HG03064 (cell line): ENCODE data around the gene FMR1.

Source experiments
- ATAC-seq: cut with Tn5 transposase; IDR thresholded peaks from one replicate; pipeline ENCODE4 v1.9.1; 2021; ENCODE audit warnings: low read depth; ENCODE audit not compliant: unreplicated experiment

Gene FMR1

DNA sequence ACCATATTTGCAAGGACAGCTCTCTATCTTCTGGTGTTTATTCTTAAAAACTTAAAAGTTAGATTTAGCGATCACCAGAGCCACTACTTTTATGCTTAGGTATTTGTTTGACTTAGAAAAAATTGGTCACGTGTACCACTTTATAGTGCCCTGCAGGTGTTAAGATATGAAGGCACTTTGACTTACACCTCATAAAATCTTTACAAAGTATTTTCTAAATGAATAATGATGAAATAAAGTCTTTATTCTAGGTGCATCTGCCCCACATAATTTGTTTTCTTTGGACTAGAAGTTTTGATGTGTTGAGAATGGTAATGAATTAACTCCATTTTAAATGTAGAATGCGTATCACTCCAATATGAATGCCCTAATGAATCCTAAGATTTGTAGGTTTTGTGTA is 2.9 kb downstream of the FMR1 start:
- no peak for ATAC-seq

DNA sequence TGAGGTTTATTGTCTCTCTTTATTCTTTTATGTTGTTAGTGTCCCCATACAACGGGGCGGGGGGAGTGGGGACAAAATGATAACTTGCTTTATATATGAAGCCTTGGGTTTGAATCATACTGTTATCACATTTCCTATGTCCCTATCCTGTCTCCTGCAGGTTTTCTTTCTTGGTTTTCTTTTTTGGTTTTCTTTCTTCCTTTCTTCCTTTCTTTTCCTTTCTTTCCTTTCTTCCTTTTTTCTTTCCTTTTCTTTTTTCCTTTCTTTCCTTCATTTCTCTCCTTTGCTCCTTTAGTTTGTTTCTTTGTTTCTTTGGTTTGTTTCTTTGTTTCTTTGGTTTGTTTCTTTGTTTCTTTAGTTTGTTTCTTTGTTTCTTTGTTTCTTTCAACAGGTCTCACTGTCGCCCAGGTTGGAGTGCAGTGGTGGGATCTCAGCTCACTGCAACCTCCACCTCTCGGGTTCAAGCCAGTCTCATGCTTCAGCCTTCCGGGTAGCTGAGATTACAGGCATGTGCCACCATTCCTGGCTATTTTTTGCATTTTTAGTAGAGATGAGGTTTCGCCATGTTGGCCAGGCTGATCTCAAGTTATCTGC is 4.8 kb downstream of the FMR1 start:
- no peak for ATAC-seq

DNA sequence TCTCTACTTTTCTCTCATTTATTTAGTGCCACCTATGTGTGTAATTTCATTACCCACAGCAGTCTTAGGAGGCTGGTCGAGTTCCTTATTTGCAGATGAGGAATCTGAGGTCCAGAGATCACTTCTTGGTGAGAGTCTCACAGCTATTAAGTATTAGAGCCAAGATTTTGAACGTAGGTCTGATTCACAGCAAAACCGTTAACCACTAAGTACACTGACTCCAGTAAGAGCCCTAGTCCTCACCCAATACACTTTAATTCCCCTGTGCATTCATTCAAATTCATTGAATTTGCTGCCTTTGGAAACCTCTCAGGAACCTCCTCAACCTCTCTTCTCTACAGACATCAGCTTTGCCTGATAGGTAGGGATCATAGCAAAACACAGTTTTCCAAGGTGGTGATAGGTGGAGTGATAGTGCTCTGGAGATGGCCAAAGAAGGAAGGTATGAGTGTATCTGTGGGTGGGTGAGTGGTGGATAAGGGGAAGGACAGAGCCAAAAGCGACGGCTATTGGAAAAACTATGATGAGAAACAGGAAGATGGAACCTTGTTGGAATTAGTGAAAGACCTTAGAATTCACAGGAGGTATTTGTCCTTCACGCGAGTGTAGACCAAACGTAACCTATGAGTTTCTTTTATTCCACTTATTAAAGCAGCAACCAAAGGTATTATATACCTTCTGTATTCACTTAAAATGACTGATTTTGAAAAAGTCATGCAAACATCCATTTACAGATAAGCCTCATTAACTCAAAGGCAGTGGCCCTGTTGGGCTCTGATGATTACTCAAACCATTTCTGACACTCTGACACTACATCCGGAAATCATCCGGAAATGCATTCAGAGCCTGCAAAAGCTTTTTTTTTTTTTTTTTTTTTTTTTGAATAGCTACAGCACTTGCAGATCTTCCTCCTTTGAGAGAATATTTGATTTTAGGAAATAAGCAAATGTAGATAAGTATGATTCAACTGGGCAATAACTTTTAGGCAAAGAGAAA is 6.3 kb downstream of the FMR1 start:
- ATAC-seq: peak; percentile 90

DNA sequence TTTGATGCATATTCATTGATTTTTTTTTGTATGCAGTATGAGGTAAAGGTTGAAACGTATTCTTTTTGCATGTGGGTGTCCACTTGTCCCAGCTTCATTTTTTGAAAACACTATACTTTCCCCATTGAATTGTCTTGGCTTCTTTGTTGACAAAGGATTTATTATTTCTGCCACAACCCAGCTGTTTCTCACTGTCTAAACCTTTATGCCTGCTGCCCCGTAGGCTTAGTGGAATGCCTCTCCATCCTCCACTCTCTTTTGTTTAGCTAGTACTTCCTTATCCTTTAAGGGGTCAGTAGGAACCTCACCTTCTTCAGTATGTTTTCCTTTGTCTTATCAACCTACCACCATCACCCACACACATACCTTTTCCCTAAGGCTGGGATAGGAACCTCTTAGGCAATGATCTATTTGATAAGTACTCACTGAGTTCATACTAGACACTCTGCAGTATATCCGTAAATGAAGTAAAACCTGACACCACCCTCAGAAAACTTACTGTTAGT is 8.5 kb downstream of the FMR1 start:
- ATAC-seq: no peak

DNA sequence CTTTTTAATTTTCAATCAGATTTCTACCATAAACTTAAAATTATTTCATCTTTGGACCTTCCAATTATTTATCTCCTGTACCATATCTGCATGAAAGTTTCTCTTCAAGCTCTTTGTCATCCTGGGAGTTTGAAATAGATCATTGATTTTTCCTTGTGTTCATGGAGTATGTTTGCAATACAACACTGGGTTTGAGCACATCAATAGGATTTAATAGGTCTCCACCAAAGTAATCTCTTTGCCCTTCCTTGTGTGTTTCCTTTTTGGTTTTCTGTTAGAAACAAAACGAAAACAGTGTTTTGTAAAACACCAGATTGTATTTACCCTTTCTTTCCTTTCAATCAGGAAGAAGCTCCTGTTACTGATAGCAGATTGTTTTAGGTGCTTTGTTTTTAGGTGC is 11.9 kb downstream of the FMR1 start:
- ATAC-seq: no peak

DNA sequence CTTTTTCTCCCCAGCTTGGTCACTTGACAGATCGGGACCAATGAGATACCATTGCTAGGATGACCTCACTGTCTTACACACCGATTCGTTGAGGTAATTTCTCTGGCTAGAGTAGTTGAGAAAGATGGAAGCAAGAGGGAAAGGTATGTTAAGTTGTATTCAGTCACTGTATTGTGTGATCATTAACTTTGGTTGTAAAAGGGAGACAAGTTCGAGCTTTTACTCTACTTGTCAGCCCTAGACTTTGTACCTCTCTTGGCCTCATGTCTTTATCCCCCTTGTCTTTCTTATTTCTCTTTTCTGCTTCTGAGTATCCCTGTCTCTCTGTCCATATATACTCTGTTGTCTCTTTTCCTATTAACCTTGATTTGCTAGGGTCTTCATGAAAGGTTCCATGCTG is 15.5 kb downstream of the FMR1 start:
- ATAC-seq: no peak

DNA sequence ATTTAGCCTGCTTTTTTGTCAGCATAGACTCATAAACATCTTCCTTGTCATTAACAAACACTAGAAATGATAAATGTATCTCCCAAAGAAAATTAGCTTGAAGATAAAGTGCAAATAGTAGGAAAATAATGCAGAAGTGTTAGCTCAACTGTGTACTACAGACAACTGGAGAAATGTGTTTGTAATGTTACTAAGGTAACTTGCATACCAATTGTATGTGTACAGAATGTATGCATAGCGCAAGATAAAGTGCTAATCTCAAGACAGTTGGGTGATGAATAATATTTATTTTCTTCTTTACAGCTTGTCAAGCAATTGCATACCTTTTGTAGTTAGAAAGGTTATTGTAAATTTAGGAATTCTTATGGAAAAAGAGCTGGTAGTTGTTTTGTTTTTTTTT is 22.1 kb downstream of the FMR1 start:
- no peak for ATAC-seq

DNA sequence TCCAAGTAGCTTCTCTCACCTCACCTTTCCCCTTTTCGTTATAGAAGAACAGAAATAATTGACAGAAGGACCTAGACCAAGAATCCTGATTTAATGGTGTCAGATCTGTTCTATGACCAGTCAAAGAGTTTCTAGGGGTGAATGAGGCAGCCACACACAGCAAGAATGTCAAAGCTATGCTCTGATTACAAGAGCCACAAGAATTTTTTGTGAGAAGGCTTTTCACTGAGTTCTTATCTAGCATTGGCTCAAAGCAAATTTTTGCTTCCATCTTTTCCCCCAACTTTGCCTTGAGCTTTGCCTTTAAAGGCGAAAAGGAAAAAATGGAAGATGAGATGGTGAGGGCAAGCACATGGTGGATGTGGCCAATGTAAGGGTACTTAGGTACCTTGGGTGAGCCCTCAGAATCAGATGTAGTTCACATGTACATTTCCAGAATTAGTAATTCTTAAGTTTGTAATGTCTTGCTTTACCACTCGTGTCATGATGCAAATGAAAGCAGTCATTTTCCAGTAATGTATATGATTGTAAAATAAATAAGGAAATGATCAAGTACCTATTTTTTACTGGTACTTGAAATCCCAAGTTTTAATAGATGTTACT is 23.5 kb downstream of the FMR1 start:
- ATAC-seq: no peak

DNA sequence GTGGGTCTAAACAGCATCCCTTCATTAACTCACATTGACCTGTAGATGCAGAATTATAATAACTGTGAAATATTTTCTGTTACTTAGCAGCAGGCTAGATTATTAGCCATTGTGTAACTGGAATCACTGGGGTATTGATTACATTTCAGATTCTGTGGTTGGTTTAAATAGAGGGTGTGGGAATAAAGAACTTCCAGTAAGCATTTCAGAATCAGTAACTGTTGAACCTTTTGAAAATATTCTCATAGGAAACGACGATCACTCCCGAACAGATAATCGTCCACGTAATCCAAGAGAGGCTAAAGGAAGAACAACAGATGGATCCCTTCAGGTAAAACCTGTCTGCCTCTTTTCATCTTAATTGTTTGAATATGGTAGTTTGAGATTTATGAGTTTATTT is 33.6 kb downstream of the FMR1 start:
- no peak for ATAC-seq

DNA sequence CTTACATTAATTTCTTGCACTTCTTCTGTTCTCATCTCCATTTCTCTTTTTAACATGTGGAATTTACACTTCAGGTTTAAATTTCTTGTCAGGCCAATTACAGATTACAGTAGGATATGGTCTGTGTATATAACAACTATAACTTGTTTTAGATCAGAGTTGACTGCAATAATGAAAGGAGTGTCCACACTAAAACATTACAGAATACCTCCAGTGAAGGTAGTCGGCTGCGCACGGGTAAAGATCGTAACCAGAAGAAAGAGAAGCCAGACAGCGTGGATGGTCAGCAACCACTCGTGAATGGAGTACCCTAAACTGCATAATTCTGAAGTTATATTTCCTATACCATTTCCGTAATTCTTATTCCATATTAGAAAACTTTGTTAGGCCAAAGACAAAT is 36.8 kb downstream of the FMR1 start:
- ATAC-seq: no peak

DNA sequence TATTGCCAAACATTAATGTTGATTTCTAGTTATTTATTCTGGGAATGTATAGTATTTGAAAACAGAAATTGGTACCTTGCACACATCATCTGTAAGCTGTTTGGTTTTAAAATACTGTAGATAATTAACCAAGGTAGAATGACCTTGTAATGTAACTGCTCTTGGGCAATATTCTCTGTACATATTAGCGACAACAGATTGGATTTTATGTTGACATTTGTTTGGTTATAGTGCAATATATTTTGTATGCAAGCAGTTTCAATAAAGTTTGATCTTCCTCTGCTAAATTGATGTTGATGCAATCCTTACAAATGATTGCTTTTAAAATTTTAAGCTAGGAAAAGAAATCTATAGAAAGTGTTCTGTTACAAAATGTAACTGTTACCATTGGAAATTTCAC is 38.6 kb downstream of the FMR1 start:
- ATAC-seq: no peak

DNA sequence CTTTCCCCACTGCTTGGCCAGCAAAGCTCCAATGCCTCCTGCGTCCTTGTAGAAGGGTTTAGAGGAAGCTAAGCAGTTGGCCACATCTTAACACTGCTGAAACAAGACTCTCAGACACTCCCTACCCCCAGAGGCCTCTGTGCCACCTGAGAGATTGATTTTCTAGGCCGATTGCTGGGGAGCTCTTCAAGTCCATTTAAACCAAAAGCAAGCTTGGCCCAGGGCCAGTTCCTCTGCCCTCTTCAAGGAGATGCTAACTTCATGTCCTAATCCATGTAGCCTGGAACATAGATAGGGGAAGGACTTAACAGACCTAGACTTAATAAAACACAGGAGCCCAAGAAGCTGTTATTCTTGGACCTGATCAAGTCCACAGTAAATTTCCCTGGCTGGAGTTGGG is 42.3 kb downstream of the FMR1 start:
- ATAC-seq: no peak

DNA sequence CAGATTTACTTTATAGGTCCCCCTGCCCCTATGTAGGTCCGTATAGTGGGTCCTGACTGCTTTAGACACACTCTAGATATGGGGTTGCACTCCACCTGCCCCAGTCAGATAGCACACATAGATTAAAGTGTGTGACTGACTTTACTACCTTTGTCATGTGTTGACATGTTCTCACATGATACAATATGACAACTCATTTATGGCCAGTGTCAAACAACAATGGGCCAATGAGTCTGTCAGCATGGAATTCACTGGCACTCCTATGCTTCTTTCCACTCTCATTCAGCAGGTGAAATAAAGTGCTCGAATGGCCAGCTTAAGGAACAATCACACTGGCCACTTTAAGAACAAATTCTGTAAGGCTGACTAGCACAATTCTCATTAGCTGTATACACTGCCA is 45.6 kb downstream of the FMR1 start:
- no peak for ATAC-seq

DNA sequence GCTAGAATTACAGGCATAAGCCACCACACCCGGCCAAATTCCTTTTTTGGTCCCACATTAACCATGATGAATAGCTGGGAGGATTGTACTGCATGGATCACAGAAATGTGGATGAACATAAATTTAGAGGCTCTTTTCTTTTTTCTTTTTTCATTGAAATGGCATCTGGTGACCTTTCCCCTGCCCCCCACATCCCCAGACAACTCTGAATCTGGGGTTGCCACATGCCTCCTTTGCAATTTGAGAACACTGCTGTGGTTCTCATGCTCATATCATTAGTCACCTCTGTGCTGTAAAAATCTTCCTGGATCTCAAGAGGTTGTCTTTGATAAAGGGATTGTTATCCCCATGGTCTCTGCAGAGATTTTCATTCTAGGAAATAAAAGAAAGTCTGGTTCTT is 46.6 kb downstream of the FMR1 start:
- ATAC-seq: no peak

DNA sequence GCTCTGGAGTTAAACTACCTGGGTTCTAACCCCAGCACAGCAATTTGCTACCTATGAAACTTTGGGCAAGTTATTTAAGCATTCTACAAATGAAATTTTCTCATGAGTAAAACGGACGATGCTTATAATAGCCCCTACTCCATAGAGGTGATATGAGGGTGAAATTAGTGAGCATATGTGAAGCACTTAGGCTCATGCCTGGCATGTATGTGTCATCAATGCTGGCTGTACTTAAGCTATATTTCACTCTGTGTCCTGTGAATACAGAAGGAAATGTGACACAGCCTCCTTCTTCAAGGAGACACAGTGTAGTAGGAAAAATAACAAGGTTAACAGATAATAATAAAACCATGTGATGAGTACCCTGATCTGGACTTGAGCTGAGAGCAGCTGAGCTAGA is 49.0 kb downstream of the FMR1 start:
- no peak for ATAC-seq

DNA sequence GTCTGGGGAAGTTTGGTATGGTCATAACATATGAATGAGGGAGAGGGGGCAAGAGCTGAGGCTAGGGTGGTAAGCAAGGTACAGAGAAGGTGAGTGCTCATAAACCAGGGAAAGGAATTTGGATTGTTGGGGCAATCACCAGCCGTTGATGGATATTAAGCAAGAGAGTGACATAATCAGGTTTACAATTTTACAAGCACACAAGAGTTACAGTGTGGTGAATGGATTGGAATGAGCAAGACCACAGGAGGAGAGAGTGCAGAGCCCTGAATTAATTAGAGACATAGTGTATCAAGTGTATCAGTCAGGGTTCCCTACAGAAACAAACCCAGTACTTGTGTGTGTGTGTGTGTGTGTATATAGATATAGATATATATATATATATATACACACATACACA is 50.8 kb downstream of the FMR1 start:
- ATAC-seq: no peak

DNA sequence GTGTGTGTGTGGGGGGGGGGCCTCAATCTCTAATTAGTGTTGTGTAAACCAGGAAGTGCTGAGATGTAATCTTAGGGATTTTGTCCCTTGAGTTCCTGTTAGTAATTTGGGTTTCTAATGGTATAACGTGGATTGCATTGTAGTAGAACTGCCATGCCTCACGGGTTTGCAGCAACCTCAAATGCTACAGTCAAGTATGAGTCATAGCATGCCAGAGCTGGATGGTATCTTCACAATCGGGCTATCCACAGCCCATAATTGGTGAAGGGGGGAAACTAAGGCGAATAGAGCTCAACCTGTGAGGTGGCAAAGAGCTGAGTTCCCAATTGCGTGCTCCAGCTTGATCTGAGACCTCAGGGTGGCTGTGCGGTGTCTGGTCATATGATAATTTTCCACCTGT is 67.2 kb downstream of the FMR1 start:
- no peak for ATAC-seq

DNA sequence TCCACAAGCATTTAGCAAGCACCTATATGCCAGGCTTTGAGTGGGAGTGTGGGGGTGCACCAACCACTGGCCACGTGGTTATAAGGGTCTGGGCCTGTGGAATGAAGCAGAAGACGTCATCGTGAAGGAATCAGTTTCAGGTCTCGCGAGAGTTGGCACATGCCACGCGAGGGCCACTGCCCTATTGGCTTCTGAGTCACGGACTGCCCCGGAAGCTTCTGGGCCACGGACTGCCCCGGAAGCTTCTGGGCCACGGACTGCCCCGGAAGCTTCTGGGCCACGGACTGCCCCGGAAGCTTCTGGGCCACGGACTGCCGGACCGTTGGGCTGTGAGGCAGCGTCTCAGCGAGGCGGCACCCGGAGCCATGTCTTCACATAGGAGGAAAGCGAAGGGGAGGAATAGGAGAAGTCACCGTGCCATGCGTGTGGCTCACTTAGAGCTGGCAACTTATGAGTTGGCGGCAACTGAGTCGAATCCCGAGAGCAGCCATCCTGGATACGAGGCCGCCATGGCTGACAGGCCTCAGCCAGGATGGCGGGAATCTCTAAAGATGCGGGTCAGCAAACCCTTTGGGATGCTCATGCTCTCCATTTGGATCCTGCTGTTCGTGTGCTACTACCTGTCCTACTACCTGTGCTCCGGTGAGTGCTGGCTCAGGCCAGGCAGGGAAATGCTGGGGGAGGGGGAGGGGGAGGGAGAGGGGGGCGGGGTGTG is 69.5 kb downstream of the FMR1 start, which contains the start of gene FMR1NB:
Gene FMR1NB, plus strand, starts transcription at position 300 of the 715 bp plus-strand sequence. Its CDS starts 66 bp downstream, at position 366.
- ATAC-seq: no peak
